Uterus (tissue), 2 donors: ENCODE measurements around the gene FAM9B.

Experiments
- CTCF ChIP-seq, 4 experiments: fragments of 200-600 bp in 2 of 4; fragments of 450-650 bp in 2 of 4; sonication (generic) in 2 of 4; IDR thresholded peaks; one replicate each; pipeline ENCODE4 v1.5.1; 2016 to 2019; ENCODE audit warnings: antibody characterized with exemption in 4 of 4, mild to moderate bottlenecking in 2 of 4, moderate library complexity in 1 of 4
- POLR2A ChIP-seq, 2 donors: fragments of 450-650 bp; IDR thresholded peaks; one replicate each; pipeline ENCODE4 v1.6.1; 2016; ENCODE audit warnings: antibody characterized with exemption in 2 of 2, mild to moderate bottlenecking in 1 of 2, moderate library complexity in 1 of 2

GRCh38 chrX:9023293-9023692 lies 10.6 kb downstream of the FAM9B start:
- TF ChIP-seq POLR2A (IDR thresholded peaks at IDR 0.05) (no peak), CTCF (IDR thresholded peaks at IDR 0.05) (no peak)
